Measurements from ENCODE around the gene DYNLL1.

The DYNLL1 gene

GRCh38 chr12:120489018-120489417 is 6.9 kb upstream of the DYNLL1 start:
- Histone ChIP-seq H3K27me3 (ENCODE audit: control insufficient read depth, insufficient read depth, low read length) (no peaks in the 10 kb centered on the region), H3K9me3 (ENCODE audit: control insufficient read depth, insufficient read depth, low read length) (no peaks in the 10 kb centered on the region), H3K4me1 (ENCODE audit: control insufficient read depth, insufficient read depth, low read length) (no peaks in the 10 kb centered on the region), H3K36me3 (ENCODE audit: control insufficient read depth, insufficient read depth, low read length) (no peaks in the 10 kb centered on the region), H3K4me3 (ENCODE audit: low read length) (no peak overlapping the region), H3K27ac (ENCODE audit: low read length) (no peak overlapping the region)
- no peak for DNase-seq (ENCODE audit: low read depth, low spot score)
- no CpG with 5 or more reads among the region's 4 CpGs for WGBS (ENCODE audit: insufficient coverage, insufficient read length)

GRCh38 chr12:120490325-120490724 is 5.6 kb upstream of the DYNLL1 start:
- Histone ChIP-seq H3K4me1 (ENCODE audit: control insufficient read depth, insufficient read depth, low read length) (no peaks in the 10 kb centered on the region), H3K9me3 (ENCODE audit: control insufficient read depth, insufficient read depth, low read length) (no peaks in the 10 kb centered on the region), H3K27ac (ENCODE audit: low read length) (no peak overlapping the region), H3K4me3 (ENCODE audit: low read length) (no peak overlapping the region), H3K27me3 (ENCODE audit: control insufficient read depth, insufficient read depth, low read length) (no peaks in the 10 kb centered on the region), H3K36me3 (ENCODE audit: control insufficient read depth, insufficient read depth, low read length) (no peaks in the 10 kb centered on the region)
- WGBS (ENCODE audit: insufficient coverage, insufficient read length), result no CpG with 5 or more reads among the region's 5 CpGs
- DNase-seq (ENCODE audit: low read depth, low spot score), result no peak

GRCh38 chr12:120490833-120491512 is 4.9 kb upstream of the DYNLL1 start:
- no CpG with 5 or more reads among the region's 2 CpGs for WGBS (ENCODE audit: insufficient coverage, insufficient read length)
- no peaks in the 10 kb centered on the region for H3K27me3 ChIP-seq (ENCODE audit: control insufficient read depth, insufficient read depth, low read length)
- H3K27ac ChIP-seq (ENCODE audit: low read length), result no peak overlapping the region
- no peaks in the 10 kb centered on the region for H3K9me3 ChIP-seq (ENCODE audit: control insufficient read depth, insufficient read depth, low read length)
- H3K4me3 ChIP-seq (ENCODE audit: low read length), result no peak overlapping the region
- no peaks in the 10 kb centered on the region for H3K36me3 ChIP-seq (ENCODE audit: control insufficient read depth, insufficient read depth, low read length)
- no peaks in the 10 kb centered on the region for H3K4me1 ChIP-seq (ENCODE audit: control insufficient read depth, insufficient read depth, low read length)
- DNase-seq (ENCODE audit: low read depth, low spot score), result no peak

GRCh38 chr12:120495186-120495730 is 655 bp upstream of the DYNLL1 start:
- no peak for DNase-seq (ENCODE audit: low read depth, low spot score)
- Histone ChIP-seq H3K27me3 (ENCODE audit: control insufficient read depth, insufficient read depth, low read length) (no peaks in the 10 kb centered on the region), H3K4me3 (ENCODE audit: low read length) (peak overlapping the region; percentile 46; the same call in 1 of the 2 replicates), H3K36me3 (ENCODE audit: control insufficient read depth, insufficient read depth, low read length) (peaks cover 5% of the 10 kb centered on the region; the same call in 1 of the 2 replicates), H3K27ac (ENCODE audit: low read length) (no peak overlapping the region), H3K9me3 (ENCODE audit: control insufficient read depth, insufficient read depth, low read length) (no peaks in the 10 kb centered on the region), H3K4me1 (ENCODE audit: control insufficient read depth, insufficient read depth, low read length) (no peaks in the 10 kb centered on the region)
- no CpG with 5 or more reads among the region's 17 CpGs for WGBS (ENCODE audit: insufficient coverage, insufficient read length)

- whole genome bisulfite sequencing (ENCODE audit: insufficient coverage, insufficient read length), result no CpG with 5 or more reads among the region's 47 CpGs
- Histone ChIP-seq H3K4me3 (ENCODE audit: low read length) (peak overlapping the region; percentile 77), H3K4me1 (ENCODE audit: control insufficient read depth, insufficient read depth, low read length) (no peaks in the 10 kb centered on the region), H3K9me3 (ENCODE audit: control insufficient read depth, insufficient read depth, low read length) (no peaks in the 10 kb centered on the region), H3K27ac (ENCODE audit: low read length) (no peak overlapping the region), H3K27me3 (ENCODE audit: control insufficient read depth, insufficient read depth, low read length) (no peaks in the 10 kb centered on the region), H3K36me3 (ENCODE audit: control insufficient read depth, insufficient read depth, low read length) (peaks cover 5% of the 10 kb centered on the region; the same call in 1 of the 2 replicates)
- DNase-seq (ENCODE audit: low read depth, low spot score), result no peak
These were observed 764 bp downstream of the DYNLL1 start for GRCh38 chr12:120496413-120497340.

GRCh38 chr12:120497524-120498150 is 1.7 kb downstream of the DYNLL1 start:
- Histone ChIP-seq H3K4me1 (ENCODE audit: control insufficient read depth, insufficient read depth, low read length) (no peaks in the 10 kb centered on the region), H3K4me3 (ENCODE audit: low read length) (peak overlapping the region; percentile 77; the same call in 1 of the 2 replicates), H3K36me3 (ENCODE audit: control insufficient read depth, insufficient read depth, low read length) (peaks cover 5% of the 10 kb centered on the region; the same call in 1 of the 2 replicates), H3K27ac (ENCODE audit: low read length) (no peak overlapping the region), H3K9me3 (ENCODE audit: control insufficient read depth, insufficient read depth, low read length) (no peaks in the 10 kb centered on the region), H3K27me3 (ENCODE audit: control insufficient read depth, insufficient read depth, low read length) (no peaks in the 10 kb centered on the region)
- no peak for DNase-seq (ENCODE audit: low read depth, low spot score)
- no CpG with 5 or more reads among the region's 9 CpGs for WGBS (ENCODE audit: insufficient coverage, insufficient read length)

GRCh38 chr12:120498870-120499515 is 3.1 kb downstream of the DYNLL1 start:
- no peaks in the 10 kb centered on the region for H3K4me1 ChIP-seq (ENCODE audit: control insufficient read depth, insufficient read depth, low read length)

GRCh38 chr12:120500581-120500980 is 4.7 kb downstream of the DYNLL1 start:
- H3K9me3 ChIP-seq (ENCODE audit: control insufficient read depth, insufficient read depth, low read length), result no peaks in the 10 kb centered on the region
- no peak overlapping the region for H3K4me3 ChIP-seq (ENCODE audit: low read length)
- peaks cover 2% of the 10 kb centered on the region; the same call in 1 of the 2 replicates for H3K4me1 ChIP-seq (ENCODE audit: control insufficient read depth, insufficient read depth, low read length)
- DNase-seq (ENCODE audit: low read depth, low spot score), result no peak
- H3K27me3 ChIP-seq (ENCODE audit: control insufficient read depth, insufficient read depth, low read length), result no peaks in the 10 kb centered on the region
- no peak overlapping the region for H3K27ac ChIP-seq (ENCODE audit: low read length)
- H3K36me3 ChIP-seq (ENCODE audit: control insufficient read depth, insufficient read depth, low read length), result peaks cover 5% of the 10 kb centered on the region; the same call in 1 of the 2 replicates
- WGBS (ENCODE audit: insufficient coverage, insufficient read length), result no CpG with 5 or more reads among the region's 1 CpG

More at GRCh38 chr12:120498870-120499515, 3.1 kb downstream of the DYNLL1 start:
- Histone ChIP-seq H3K27me3 (ENCODE audit: control insufficient read depth, insufficient read depth, low read length) (no peaks in the 10 kb centered on the region), H3K9me3 (ENCODE audit: control insufficient read depth, insufficient read depth, low read length) (no peaks in the 10 kb centered on the region), H3K27ac (ENCODE audit: low read length) (no peak overlapping the region), H3K4me3 (ENCODE audit: low read length) (no peak overlapping the region), H3K36me3 (ENCODE audit: control insufficient read depth, insufficient read depth, low read length) (peaks cover 5% of the 10 kb centered on the region; the same call in 1 of the 2 replicates)
- no peak for DNase-seq (ENCODE audit: low read depth, low spot score)
- WGBS (ENCODE audit: insufficient coverage, insufficient read length), result no CpG with 5 or more reads among the region's 3 CpGs

- no peak overlapping the region for H3K27ac ChIP-seq (ENCODE audit: low read length)
- peaks cover 3% of the 10 kb centered on the region; the same call in 1 of the 2 replicates for H3K36me3 ChIP-seq (ENCODE audit: control insufficient read depth, insufficient read depth, low read length)
- WGBS (ENCODE audit: insufficient coverage, insufficient read length), result no CpG with 5 or more reads among the region's 4 CpGs
- no peak for DNase-seq (ENCODE audit: low read depth, low spot score)
- no peaks in the 10 kb centered on the region for H3K9me3 ChIP-seq (ENCODE audit: control insufficient read depth, insufficient read depth, low read length)
- H3K4me1 ChIP-seq (ENCODE audit: control insufficient read depth, insufficient read depth, low read length), result peaks cover 2% of the 10 kb centered on the region; the same call in 1 of the 2 replicates
- no peak overlapping the region for H3K4me3 ChIP-seq (ENCODE audit: low read length)
- H3K27me3 ChIP-seq (ENCODE audit: control insufficient read depth, insufficient read depth, low read length), result no peaks in the 10 kb centered on the region
These were observed 8.7 kb downstream of the DYNLL1 start for GRCh38 chr12:120504587-120504986.
